Prostate gland (tissue), 2 donors: ENCODE data around the gene SLC2A8. TPM values are rescaled to one million over a fixed set of nuclear protein-coding genes. Genes with fewer than 3 reads are reported as not detected.
A peak's percentile ranks its signal among the peaks of the same experiment; 100 is the strongest.

Experiments used
- DNase-seq: peaks from one replicate; pipeline ENCODE4 v3.0.0-alpha.2; 2019; ENCODE audit warnings: low spot score
- H3K27ac ChIP-seq, 2 donors: fragments of 200-600 bp; sonication (generic); 2 replicates each; pipeline ENCODE4 v1.5.1; 2017 to 2019
- H3K27me3 ChIP-seq: fragments of 200-600 bp; sonication (generic); replicated peaks from 2 replicates; pipeline ENCODE4 v1.5.1; 2019; ENCODE audit not compliant: insufficient read depth
- H3K36me3 ChIP-seq, 2 donors: fragments of 200-600 bp; sonication (generic); 1 replicate in 1 of 2; 2 replicates in 1 of 2; pipeline versions ENCODE4 v1.5.1 to v1.8.1; 2017 to 2019
- H3K4me1 ChIP-seq: fragments of 200-600 bp; sonication (generic); replicated peaks from 2 replicates; pipeline ENCODE4 v1.5.1; 2019
- H3K4me3 ChIP-seq, 2 donors: fragments of 200-600 bp; sonication (generic); 2 replicates each; pipeline ENCODE4 v1.5.1; 2017 to 2019
- H3K9me3 ChIP-seq: fragments of 200-600 bp; sonication (generic); 2 replicates; pipeline ENCODE4 v1.5.1; 2017
- POLR2A ChIP-seq: fragments of 450-650 bp; IDR thresholded peaks from one replicate; pipeline ENCODE4 v1.6.1; 2016; ENCODE audit warnings: antibody characterized with exemption, mild to moderate bottlenecking
- POLR2AphosphoS5 ChIP-seq: sonication (generic); formaldehyde crosslinking; IDR thresholded peaks from one replicate; pipeline ENCODE4 v1.6.1; 2017; ENCODE audit warnings: antibody characterized with exemption
- WGBS: methylation state at CpG from one replicate; pipeline ENCODE4 v1.1.5; 2018; 5-methylcytosine and 5-hydroxymethylcytosine counted together
- intact Hi-C: fragments of 100-400 bp; cut with DNase I; formaldehyde crosslinking; loops from one replicate; pipeline ENCODE4 v1.14.2; 2022
- total RNA-seq, 2 donors: library from RNA; depleted of rRNA; stranded (reverse); fragments of >200 nt; gene quantifications; one replicate each; pipeline ENCODE4 v1.1.0, GENCODE V29; 2016
- TF ChIP-seq, protein P1 (sequence below), 4 experiments: fragments of 200-600 bp in 2 of 4; fragments of 450-650 bp in 2 of 4; sonication (generic) in 2 of 4; IDR thresholded peaks; 1 replicate in 3 of 4; 2 replicates in 1 of 4; pipeline ENCODE4 v1.5.1; 2016 to 2019; ENCODE audit warnings: antibody characterized with exemption in 4 of 4, mild to moderate bottlenecking in 2 of 4, moderate library complexity in 2 of 4

SLC2A8 gene
- total RNA-seq, 2 donors from 2014 or later, result 29.3 to 69.3 TPM

DNA sequence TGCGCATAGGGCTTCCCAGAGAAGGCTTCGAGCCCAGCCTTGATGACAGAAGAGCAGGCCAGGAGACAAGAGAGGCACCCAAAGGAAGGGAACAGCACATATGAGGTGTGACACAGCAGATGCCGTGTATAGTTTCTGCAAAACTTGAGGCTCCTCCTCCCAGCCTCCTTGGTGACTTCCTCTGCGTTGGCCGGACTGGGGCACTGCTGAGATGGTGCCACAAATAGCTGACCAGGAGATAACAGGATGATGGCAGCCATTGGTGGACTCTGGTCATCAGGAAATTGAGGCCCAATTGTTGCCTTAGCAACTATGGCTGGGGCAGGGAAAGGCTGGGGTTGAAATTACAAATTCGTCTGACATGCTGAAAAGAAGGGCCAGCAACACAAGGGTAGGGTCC lies 22.4 kb downstream of the SLC2A8 start:
- Histone ChIP-seq H3K4me3 (no peak overlapping the region), H3K27me3 (no peaks in the 10 kb centered on the region), H3K9me3 (no peaks in the 10 kb centered on the region), H3K27ac (no peak overlapping the region), H3K36me3 (no peaks in the 10 kb centered on the region), H3K4me1 (peaks cover 4% of the 10 kb centered on the region)
- 79% methylated on average over 6 of the region's 6 CpGs for WGBS
- DNase-seq, result no peak
- intact Hi-C loops, result no loop called here
- TF ChIP-seq, protein P1, sequence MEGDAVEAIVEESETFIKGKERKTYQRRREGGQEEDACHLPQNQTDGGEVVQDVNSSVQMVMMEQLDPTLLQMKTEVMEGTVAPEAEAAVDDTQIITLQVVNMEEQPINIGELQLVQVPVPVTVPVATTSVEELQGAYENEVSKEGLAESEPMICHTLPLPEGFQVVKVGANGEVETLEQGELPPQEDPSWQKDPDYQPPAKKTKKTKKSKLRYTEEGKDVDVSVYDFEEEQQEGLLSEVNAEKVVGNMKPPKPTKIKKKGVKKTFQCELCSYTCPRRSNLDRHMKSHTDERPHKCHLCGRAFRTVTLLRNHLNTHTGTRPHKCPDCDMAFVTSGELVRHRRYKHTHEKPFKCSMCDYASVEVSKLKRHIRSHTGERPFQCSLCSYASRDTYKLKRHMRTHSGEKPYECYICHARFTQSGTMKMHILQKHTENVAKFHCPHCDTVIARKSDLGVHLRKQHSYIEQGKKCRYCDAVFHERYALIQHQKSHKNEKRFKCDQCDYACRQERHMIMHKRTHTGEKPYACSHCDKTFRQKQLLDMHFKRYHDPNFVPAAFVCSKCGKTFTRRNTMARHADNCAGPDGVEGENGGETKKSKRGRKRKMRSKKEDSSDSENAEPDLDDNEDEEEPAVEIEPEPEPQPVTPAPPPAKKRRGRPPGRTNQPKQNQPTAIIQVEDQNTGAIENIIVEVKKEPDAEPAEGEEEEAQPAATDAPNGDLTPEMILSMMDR (IDR thresholded peaks at IDR 0.05), result no peak
- no peak for TF ChIP-seq POLR2AphosphoS5
- TF ChIP-seq POLR2A, result no peak

DNA sequence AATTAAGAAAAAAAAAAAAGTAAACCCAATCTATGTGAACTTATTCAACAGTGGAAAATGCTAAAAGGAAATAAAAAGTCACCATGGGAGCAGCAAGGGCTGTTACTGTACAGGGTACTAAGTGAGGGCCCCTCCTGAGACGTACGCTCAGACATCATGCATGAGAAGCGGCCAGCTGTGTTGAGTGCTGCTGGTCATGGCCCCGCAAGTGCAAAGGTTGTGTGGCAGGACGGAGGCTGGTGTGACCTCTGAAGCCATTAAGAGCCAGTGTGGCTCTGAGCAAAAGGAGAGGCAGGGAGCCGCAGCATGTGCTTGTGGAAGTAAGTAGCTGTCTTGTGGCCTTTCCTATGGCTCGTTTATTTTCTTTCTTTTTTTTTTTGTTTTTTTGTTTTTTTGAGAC lies 24.1 kb downstream of the SLC2A8 start:
- H3K27ac ChIP-seq, result no peak overlapping the region
- no peak for DNase-seq
- WGBS, result 87% methylated on average over 7 of the region's 7 CpGs
- H3K27me3 ChIP-seq, result no peaks in the 10 kb centered on the region
- H3K4me1 ChIP-seq, result peaks cover 13% of the 10 kb centered on the region
- no peaks in the 10 kb centered on the region for H3K9me3 ChIP-seq
- intact Hi-C loops, result no loop called here
- H3K36me3 ChIP-seq, result no peaks in the 10 kb centered on the region
- no peak overlapping the region for H3K4me3 ChIP-seq
- TF ChIP-seq POLR2A, result no peak
- TF ChIP-seq, protein P1 (IDR thresholded peaks at IDR 0.05), result no peak
- no peak for TF ChIP-seq POLR2AphosphoS5

DNA sequence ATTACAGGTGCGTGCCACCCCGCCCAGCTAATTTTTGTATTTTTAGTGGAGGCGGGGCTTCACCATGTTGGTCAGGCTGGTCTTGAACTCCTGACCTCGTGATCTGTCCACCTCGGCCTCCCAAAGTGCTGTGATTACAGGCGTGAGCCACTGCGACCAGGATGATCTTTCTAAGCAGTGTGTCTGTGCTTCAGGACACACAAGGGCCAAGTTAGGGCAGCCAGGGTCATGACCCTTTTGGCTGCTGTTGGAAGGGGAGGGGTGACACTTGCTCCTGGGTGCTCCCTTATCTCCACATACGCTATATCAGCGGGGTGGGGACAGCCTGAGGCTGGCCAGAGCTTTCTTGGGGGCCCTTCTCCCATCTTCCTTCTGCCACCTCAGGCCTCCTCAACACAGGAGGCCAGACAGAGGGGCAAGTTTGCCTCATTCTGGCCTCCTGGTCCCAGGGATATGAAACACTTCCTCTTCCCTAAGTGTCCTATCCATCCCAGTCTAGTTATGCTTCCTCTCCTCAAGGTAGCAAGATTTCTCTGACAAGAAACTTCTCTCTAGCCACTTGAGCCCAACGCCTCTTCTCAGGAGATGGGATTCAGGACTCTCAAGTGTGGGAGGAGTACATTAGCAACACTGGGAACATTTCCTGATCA lies 25.3 kb downstream of the SLC2A8 start:
- H3K9me3 ChIP-seq, result no peaks in the 10 kb centered on the region
- DNase-seq, result no peak
- 95% methylated on average over 10 of the region's 10 CpGs for WGBS
- intact Hi-C loops, result no loop called here
- H3K4me3 ChIP-seq, result no peak overlapping the region
- no peak overlapping the region for H3K27ac ChIP-seq
- no peaks in the 10 kb centered on the region for H3K27me3 ChIP-seq
- TF ChIP-seq POLR2AphosphoS5 (no peak), POLR2A (no peak)
- TF ChIP-seq, protein P1 (IDR thresholded peaks at IDR 0.05), result no peak
- no peaks in the 10 kb centered on the region for H3K36me3 ChIP-seq
- H3K4me1 ChIP-seq, result peaks cover 14% of the 10 kb centered on the region

DNA sequence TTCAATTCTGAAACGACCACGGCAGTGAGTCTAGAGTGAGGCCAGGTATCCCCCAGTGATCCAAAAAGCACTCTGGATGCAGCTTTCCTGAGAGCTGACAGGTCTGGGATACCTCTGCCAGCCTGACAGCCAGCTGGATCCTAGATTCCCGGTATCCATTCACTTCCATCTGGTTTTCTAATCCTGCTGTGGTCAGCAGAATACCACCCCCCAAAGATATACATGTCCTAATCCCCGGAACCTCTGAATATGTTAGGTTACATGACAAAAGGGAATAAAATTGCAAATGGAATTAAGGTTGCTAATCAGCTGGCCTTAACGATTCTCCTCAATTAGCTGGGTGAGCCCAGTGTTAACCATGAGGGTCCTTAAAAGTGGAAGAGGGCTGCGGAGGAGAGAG lies 25.8 kb downstream of the SLC2A8 start:
- H3K4me3 ChIP-seq, result peak overlapping the region in 1 of 2 donors; percentile 85
- no peak for TF ChIP-seq POLR2A
- TF ChIP-seq POLR2AphosphoS5, result no peak
- TF ChIP-seq, protein P1 (IDR thresholded peaks at IDR 0.05), result no peak
- H3K9me3 ChIP-seq, result no peaks in the 10 kb centered on the region
- DNase-seq, result no peak
- peaks cover 14% of the 10 kb centered on the region for H3K4me1 ChIP-seq
- no peak overlapping the region for H3K27ac ChIP-seq
- WGBS, result 57% methylated on average over 6 of the region's 6 CpGs
- intact Hi-C loops, result no loop called here
- H3K36me3 ChIP-seq, result no peaks in the 10 kb centered on the region
- no peaks in the 10 kb centered on the region for H3K27me3 ChIP-seq

DNA sequence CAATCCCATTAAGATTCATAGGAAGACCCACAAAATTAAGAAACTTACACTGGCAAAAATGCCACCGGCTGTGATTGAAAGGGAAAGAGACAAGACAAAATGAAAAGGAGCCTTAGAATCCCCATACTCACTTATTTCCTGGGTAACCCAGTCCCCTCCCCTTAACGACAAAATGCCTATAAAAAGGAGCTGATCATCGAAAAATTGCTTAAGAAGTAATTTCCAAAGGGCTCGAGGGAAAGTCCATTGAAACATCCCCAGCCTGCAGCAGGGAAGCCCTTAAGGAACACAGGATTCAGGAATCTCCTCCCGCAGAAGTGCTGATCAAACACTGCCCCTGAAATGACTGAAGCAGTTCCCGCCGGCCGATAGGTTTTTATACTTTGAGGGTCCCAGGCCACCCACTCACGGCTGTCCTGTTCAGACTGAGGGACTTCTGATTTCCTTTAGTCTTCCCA lies 26.5 kb downstream of the SLC2A8 start:
- Histone ChIP-seq H3K27me3 (no peaks in the 10 kb centered on the region), H3K4me1 (peaks cover 14% of the 10 kb centered on the region), H3K9me3 (no peaks in the 10 kb centered on the region), H3K27ac (peak overlapping the region; percentile 81 to 85), H3K36me3 (no peaks in the 10 kb centered on the region), H3K4me3 (peak overlapping the region; percentile 69 to 85)
- TF ChIP-seq, protein P1 (IDR thresholded peaks at IDR 0.05), result no peak
- TF ChIP-seq POLR2A (no peak), POLR2AphosphoS5 (no peak)
- intact Hi-C loops, result no loop called here
- DNase-seq, result no peak
- WGBS, result 1% methylated on average over 9 of the region's 9 CpGs
